ENCODE results near the gene CUTC. TPM values are rescaled to one million over a fixed set of nuclear protein-coding genes. Genes with fewer than 3 reads are reported as not detected.

Gene CUTC
- total RNA-seq, 1 donor from 2014 or later = 10.3 TPM

DNA sequence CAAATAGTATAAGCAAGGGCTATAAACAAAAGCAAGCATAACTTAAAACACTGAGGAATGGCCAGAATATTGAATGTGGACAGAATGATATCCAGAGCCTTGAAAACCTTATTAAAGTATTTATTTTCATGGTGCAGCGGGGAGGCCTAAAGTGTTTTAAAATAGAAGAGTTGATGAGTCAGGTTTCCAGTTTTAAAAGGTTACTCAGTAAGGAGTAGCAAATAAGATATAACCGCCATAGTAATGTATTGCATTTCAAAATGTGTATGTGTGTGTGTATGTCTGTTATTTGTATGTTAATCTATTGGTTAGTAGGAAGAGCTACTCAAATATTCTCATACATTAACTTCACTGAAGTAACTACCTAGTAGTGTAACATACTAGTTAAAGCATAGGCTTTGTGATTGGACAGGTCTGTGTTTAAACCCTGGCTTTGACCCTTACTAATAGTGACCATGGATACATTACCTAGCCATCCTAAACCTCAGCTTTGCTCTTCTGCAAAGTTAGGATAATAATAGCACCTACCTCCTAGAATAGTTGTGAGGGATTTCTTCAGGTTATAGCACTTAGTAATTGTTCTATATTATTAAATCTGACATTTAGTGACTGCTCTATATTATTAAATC is 16.9 kb downstream of the CUTC start:
- no peak overlapping the region for H3K4me3 ChIP-seq (ENCODE audit: insufficient read depth, low read depth, low read length)
- FAIRE-seq (no peak), DNase-seq (ENCODE audit: low read depth) (no peak)
- TF ChIP-seq EZH2 (IDR thresholded peaks at IDR 0.05; ENCODE audit: insufficient read depth, low read length) (no peak), CTCF (IDR thresholded peaks at IDR 0.05; ENCODE audit: insufficient read depth, low read depth, low read length) (no peak)
- Mint-ChIP-seq H3K27me3 (ENCODE audit: low read depth, unreplicated experiment) (no peaks in the 10 kb centered on the region), H3K9me3 (ENCODE audit: unreplicated experiment) (no peaks in the 10 kb centered on the region), H3K36me3 (ENCODE audit: low read depth, unreplicated experiment) (peaks cover 7% of the 10 kb centered on the region), H3K4me3 (ENCODE audit: unreplicated experiment) (no peak overlapping the region), H3K27ac (ENCODE audit: unreplicated experiment) (no peak overlapping the region), H3K4me1 (ENCODE audit: low read depth, unreplicated experiment) (peaks cover 5% of the 10 kb centered on the region)
- H3K9ac ChIP-seq (ENCODE audit: low read length) = no peak overlapping the region
- peaks cover 22% of the 10 kb centered on the region for H3K36me3 ChIP-seq (ENCODE audit: insufficient read depth, low read length)
- H3K9me3 ChIP-seq (ENCODE audit: insufficient read depth, low read depth, low read length) = no peaks in the 10 kb centered on the region
- H3K27me3 ChIP-seq (ENCODE audit: insufficient read depth, low read length) = no peaks in the 10 kb centered on the region
- H3K4me1 ChIP-seq (ENCODE audit: insufficient read depth, low read length) = no peaks in the 10 kb centered on the region
- no peak overlapping the region for H3K27ac ChIP-seq (ENCODE audit: low read depth, low read length)
- H3K79me2 ChIP-seq (ENCODE audit: insufficient read depth, low read length) = no peaks in the 10 kb centered on the region
- H4K20me1 ChIP-seq (ENCODE audit: insufficient read depth, low read length) = no peaks in the 10 kb centered on the region
- no peak overlapping the region for H3K4me2 ChIP-seq (ENCODE audit: low read length)
- no peak overlapping the region for H2AFZ ChIP-seq (ENCODE audit: low read depth, low read length)

- Histone ChIP-seq H3K4me2 (ENCODE audit: low read length) (no peak overlapping the region), H3K27ac (ENCODE audit: low read depth, low read length) (no peak overlapping the region), H3K36me3 (ENCODE audit: insufficient read depth, low read length) (peaks cover 24% of the 10 kb centered on the region), H3K79me2 (ENCODE audit: insufficient read depth, low read length) (no peaks in the 10 kb centered on the region), H4K20me1 (ENCODE audit: insufficient read depth, low read length) (no peaks in the 10 kb centered on the region), H2AFZ (ENCODE audit: low read depth, low read length) (no peak overlapping the region), H3K4me1 (ENCODE audit: insufficient read depth, low read length) (no peaks in the 10 kb centered on the region), H3K9ac (ENCODE audit: low read length) (no peak overlapping the region), H3K27me3 (ENCODE audit: insufficient read depth, low read length) (no peaks in the 10 kb centered on the region), H3K9me3 (ENCODE audit: insufficient read depth, low read depth, low read length) (no peaks in the 10 kb centered on the region), H3K4me3 (ENCODE audit: insufficient read depth, low read depth, low read length) (no peak overlapping the region)
- Mint-ChIP-seq H3K9me3 (ENCODE audit: unreplicated experiment) (no peaks in the 10 kb centered on the region), H3K27ac (ENCODE audit: unreplicated experiment) (no peak overlapping the region), H3K27me3 (ENCODE audit: low read depth, unreplicated experiment) (no peaks in the 10 kb centered on the region), H3K36me3 (ENCODE audit: low read depth, unreplicated experiment) (peaks cover 2% of the 10 kb centered on the region), H3K4me3 (ENCODE audit: unreplicated experiment) (no peak overlapping the region), H3K4me1 (ENCODE audit: low read depth, unreplicated experiment) (peaks cover 5% of the 10 kb centered on the region)
- no peak for FAIRE-seq
- TF ChIP-seq CTCF (IDR thresholded peaks at IDR 0.05; ENCODE audit: insufficient read depth, low read depth, low read length) (no peak), EZH2 (IDR thresholded peaks at IDR 0.05; ENCODE audit: insufficient read depth, low read length) (no peak)
- no peak for DNase-seq (ENCODE audit: low read depth)
These were observed 18.6 kb downstream of the CUTC start for GRCh38 chr10:99750641-99751040.

DNA sequence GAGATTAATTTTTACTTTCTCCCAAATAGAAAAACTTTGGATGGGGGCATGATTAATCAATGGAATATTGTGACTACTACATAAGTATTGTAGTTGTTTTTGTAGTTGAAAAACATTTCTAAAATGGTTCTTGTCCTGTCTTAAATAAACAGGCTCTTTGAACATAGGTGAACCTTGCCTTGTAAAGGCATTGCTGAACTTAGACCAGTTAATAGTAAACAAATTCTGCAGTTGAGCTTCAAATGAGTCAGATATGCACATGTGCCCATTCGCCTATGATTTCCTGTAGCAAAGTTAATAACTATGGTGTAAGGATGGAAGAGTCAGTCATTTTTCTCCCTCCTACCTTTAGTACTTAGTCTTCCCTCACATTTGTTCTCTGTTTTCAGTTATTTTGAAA is 22.6 kb downstream of the CUTC start:
- Histone ChIP-seq H2AFZ (ENCODE audit: low read depth, low read length) (no peak overlapping the region), H3K9me3 (ENCODE audit: insufficient read depth, low read depth, low read length) (no peaks in the 10 kb centered on the region), H3K4me3 (ENCODE audit: insufficient read depth, low read depth, low read length) (no peak overlapping the region), H3K36me3 (ENCODE audit: insufficient read depth, low read length) (peaks cover 25% of the 10 kb centered on the region), H3K4me2 (ENCODE audit: low read length) (no peak overlapping the region), H3K27ac (ENCODE audit: low read depth, low read length) (no peak overlapping the region), H4K20me1 (ENCODE audit: insufficient read depth, low read length) (no peaks in the 10 kb centered on the region), H3K9ac (ENCODE audit: low read length) (no peak overlapping the region), H3K4me1 (ENCODE audit: insufficient read depth, low read length) (no peaks in the 10 kb centered on the region), H3K27me3 (ENCODE audit: insufficient read depth, low read length) (no peaks in the 10 kb centered on the region), H3K79me2 (ENCODE audit: insufficient read depth, low read length) (no peaks in the 10 kb centered on the region)
- no peaks in the 10 kb centered on the region for H3K9me3 Mint-ChIP-seq (ENCODE audit: unreplicated experiment)
- H3K4me1 Mint-ChIP-seq (ENCODE audit: low read depth, unreplicated experiment) = no peaks in the 10 kb centered on the region
- H3K36me3 Mint-ChIP-seq (ENCODE audit: low read depth, unreplicated experiment) = peaks cover 7% of the 10 kb centered on the region
- no peak for FAIRE-seq
- DNase-seq (ENCODE audit: low read depth) = no peak
- TF ChIP-seq EZH2 (IDR thresholded peaks at IDR 0.05; ENCODE audit: insufficient read depth, low read length) (no peak), CTCF (IDR thresholded peaks at IDR 0.05; ENCODE audit: insufficient read depth, low read depth, low read length) (no peak)
- no peak overlapping the region for H3K27ac Mint-ChIP-seq (ENCODE audit: unreplicated experiment)
- H3K27me3 Mint-ChIP-seq (ENCODE audit: low read depth, unreplicated experiment) = no peaks in the 10 kb centered on the region
- H3K4me3 Mint-ChIP-seq (ENCODE audit: unreplicated experiment) = no peak overlapping the region

Measured in astrocyte (in vitro differentiated cells and primary cell).